Fibroblast of mammary gland (primary cell): ENCODE data around the gene ARHGDIA.

Experiments used
- DNase-seq: peaks from one replicate; pipeline ENCODE4 v3.0.0-alpha.2; 2010; ENCODE audit warnings: low read depth
- H3K4me3 ChIP-seq: 2 replicates; pipeline ENCODE4 v1.5.1; 2011; ENCODE audit warnings: low read depth, mild to moderate bottlenecking, low read length, moderate library complexity; ENCODE audit not compliant: control insufficient read depth
- TF ChIP-seq, protein P1 (sequence below): conservative IDR thresholded peaks from 2 replicates; pipeline ENCODE4 v1.5.1; 2011; ENCODE audit warnings: low read depth, low read length, inconsistent platforms; ENCODE audit not compliant: control insufficient read depth, insufficient read depth

Gene ARHGDIA

DNA sequence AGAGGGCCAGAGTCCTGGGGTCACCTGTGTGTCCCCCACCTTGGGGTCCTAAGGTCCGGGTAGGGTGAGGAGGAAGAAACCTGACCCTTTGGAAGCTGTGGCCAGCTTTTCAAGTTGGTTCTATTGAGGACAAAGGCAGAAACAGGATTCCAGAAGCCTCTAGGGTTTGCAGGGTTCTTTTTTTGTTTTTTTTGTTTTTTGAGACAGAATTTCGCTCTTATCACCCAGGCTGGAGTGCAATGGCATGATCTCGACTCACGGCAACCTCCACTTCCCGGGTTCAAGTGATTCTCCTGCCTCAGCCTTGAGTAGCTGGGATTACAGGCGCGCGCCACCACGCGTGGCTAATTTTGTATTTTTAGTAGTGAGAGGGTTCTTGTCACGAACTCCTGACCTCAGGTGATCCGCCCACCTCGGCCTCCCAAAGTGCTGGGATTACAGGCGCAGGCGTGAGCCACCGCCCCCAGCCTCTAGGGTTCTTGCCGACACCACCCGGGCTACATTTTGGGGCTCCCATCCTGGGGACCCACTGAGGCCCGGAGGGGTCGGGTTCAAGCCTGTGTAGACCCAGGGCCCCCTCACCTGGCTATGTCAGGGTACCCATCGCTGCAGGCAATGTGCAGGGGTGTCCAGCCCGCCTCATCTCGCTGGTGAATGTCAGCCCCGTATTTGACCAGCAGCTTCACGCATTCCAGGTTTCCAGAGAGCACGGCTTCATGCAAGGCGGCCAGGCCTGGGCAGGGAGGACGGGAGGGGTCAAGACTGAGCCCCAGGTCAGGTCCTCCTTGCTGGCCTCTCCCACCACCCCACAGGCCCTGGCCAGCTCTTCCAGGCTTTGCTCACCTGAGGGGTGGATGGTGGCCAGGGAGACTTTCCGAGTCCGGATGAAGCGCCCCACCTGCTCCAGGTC is 37.0 kb downstream of the ARHGDIA start:
- DNase-seq = no peak
- TF ChIP-seq, protein P1, sequence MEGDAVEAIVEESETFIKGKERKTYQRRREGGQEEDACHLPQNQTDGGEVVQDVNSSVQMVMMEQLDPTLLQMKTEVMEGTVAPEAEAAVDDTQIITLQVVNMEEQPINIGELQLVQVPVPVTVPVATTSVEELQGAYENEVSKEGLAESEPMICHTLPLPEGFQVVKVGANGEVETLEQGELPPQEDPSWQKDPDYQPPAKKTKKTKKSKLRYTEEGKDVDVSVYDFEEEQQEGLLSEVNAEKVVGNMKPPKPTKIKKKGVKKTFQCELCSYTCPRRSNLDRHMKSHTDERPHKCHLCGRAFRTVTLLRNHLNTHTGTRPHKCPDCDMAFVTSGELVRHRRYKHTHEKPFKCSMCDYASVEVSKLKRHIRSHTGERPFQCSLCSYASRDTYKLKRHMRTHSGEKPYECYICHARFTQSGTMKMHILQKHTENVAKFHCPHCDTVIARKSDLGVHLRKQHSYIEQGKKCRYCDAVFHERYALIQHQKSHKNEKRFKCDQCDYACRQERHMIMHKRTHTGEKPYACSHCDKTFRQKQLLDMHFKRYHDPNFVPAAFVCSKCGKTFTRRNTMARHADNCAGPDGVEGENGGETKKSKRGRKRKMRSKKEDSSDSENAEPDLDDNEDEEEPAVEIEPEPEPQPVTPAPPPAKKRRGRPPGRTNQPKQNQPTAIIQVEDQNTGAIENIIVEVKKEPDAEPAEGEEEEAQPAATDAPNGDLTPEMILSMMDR = no peak
- peak overlapping the region; percentile 68 for H3K4me3 ChIP-seq

- TF ChIP-seq, protein P1 = no peak
- DNase-seq = peak; percentile 87
- peak within 1 kb of the TSS; percentile 71 for H3K4me3 ChIP-seq
Observed at GRCh38 chr17:81833160-81833920, 37.8 kb downstream of the ARHGDIA start, which contains the start of gene MCRIP1. TSS of gene MCRIP1 (minus strand) at chr17:81833291. CDS start at chr17:81824506, 8,785 bp downstream.

DNA sequence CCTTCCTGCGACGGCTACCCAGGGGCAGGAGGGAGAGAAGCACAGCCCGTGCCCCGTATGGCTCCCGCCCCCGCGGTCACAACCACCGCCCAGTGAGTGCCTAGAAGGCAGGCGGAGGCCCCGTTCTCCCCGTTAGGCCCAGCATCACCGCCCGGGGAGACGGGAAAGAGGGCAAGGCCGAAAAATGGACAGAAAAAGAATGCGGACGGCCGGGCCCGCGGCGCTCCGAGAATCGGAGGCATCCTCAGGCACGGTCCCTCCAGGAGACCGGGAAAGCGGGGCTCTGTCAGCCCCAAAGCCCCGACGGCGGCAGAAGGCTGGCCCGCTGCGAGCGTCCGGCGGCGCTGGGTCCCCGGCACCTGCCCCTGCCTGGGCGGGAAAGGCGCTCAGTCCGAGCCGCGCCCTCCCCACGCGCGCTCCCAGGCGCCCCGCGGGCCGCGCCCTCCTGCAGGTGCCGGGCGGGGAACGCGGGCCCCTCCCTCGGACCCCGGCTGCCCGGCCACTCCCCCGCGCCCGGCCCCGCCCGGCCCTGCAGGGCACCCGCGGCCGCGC is 38.5 kb downstream of the ARHGDIA start:
- DNase-seq = peak; percentile 21
- TF ChIP-seq, protein P1 = no peak
- H3K4me3 ChIP-seq = peak overlapping the region; percentile 71

DNA sequence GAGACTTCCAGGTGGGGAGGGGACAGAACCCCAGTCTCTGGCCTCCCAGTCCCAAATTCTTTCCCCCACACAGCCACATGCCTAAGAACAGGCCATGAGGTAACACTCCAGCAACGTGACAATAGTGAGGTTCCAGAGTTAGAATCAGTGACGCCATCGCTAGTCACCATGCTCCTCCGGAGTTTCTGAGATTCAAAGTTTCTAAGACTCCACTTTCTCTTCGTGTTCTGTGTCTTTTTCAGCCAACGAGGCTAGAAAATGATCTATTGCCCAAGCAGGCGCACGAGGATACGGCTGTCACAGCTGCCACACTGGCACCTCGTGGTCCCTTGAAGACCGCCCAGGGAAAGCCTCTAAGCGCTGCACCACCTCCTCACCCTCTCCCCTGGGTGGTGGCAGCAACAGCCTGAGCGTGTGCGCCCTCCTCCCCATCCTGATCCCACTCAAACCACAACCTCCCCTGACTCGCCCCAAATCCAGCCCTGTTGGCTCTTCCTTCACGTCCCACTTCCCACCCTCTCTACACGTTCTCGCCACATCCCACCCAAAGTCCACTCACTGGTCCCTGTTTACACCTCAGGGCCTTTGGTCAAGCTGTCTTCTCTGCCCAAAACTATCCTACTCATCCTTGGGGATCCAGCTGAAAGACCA is 39.1 kb downstream of the ARHGDIA start:
- TF ChIP-seq, protein P1 = no peak
- H3K4me3 ChIP-seq = peak overlapping the region; percentile 71
- peak; percentile 73 for DNase-seq

GRCh38 chr17:81831563-81831956 is 39.6 kb downstream of the ARHGDIA start:
- peak overlapping the region; percentile 71 for H3K4me3 ChIP-seq
- DNase-seq = no peak

DNA sequence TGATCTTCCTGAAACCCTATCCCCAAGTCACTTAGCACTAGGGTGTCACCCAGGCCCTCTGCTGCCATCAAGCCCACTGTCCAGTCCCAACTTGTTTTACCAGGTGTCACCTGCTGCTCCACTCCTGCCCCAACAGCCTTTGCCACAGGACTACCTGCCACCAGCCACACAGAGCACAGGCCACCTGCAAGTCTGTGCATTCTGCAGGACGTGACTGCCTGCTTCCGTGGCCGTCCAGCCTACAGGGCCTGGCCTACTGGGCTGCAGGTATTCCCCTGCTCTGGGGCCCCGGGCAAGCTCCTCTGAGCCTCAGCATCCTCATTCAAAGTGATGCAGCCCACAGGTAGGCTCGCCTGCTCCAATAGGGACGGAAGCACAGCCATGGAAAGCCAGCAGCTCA is 41.3 kb downstream of the ARHGDIA start:
- no peak for DNase-seq
- H3K4me3 ChIP-seq = no peak overlapping the region
- TF ChIP-seq, protein P1 = no peak

More at GRCh38 chr17:81831563-81831956, 39.6 kb downstream of the ARHGDIA start:
- TF ChIP-seq, protein P1 = no peak
